Measurements from ENCODE around the gene BABAM2. TPM values are rescaled to one million over a fixed set of nuclear protein-coding genes. Genes with fewer than 3 reads are reported as not detected.

BABAM2 gene
- total RNA-seq, 1 experiment from 2014 or later: 16.3 TPM

DNA sequence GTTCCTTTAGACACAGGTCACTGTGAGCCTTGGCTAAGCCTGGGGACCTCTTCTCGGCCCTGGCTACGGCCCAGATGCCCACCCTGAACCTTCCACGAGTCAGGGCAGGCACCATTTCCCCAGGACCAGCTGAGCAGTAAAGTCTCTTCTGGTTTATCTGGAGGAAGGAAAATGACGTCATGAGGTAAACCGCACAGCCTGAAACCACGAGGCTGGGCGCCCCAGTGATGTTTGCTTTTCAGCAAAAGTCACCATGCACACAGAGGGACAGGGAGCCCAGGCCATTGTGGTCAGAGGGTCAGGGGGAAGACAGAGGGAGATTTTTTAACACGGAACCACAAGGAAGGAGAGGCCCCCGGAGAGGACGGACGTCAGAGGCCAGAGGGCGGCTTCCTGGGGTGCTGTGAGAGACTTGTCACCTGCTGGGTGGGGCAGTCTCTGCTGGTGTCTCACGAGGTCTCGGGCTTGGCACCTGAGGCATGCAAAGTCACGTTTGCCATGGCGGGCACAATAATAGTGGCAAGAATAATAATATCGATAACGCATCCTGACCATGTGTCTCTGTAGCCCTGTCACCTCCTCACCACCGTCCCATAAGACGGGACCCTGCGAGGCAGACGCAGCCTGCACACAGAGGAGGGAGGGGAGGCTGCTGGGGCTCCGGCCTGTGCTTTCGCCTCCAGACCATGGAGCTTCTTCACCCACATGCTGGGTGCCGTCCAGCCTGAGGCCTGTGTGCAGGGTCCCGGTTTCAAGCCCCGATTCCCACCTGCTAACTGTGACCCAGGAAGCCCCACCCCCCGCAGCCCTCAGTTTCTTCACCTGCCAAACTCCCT, 468.9 kb downstream of the BABAM2 start:
- H3F3A ChIP-seq (ENCODE audit: low read length, unreplicated experiment): no peaks in the 10 kb centered on the region
- ChIA-PET CTCF (no interaction called here), POLR2A (ENCODE audit: unreplicated experiment) (interaction anchor here (0.6 kb wide), 1 partner anchor 163 kb away, joined by 3 read pairs; no protein-coding TSS in a partner anchor)
- peak overlapping the region; percentile 75 for H3K27ac ChIP-seq (ENCODE audit: low read length)
- no peaks in the 10 kb centered on the region for H3K9me2 ChIP-seq (replicated peaks; ENCODE audit: low read length)
- TF ChIP-seq EZH2phosphoT487 (IDR thresholded peaks at IDR 0.05; ENCODE audit: borderline replicate concordance, low read length) (peak; percentile 85), EZH2 (IDR thresholded peaks at IDR 0.05; ENCODE audit: low read length, unreplicated experiment) (no peak), CTCF (conservative IDR thresholded peaks at IDR 0.05; ENCODE audit: low read depth, low read length) (no peak)
- peak overlapping the region; percentile 68 for H3K9ac ChIP-seq (ENCODE audit: low read length)
- peak overlapping the region; percentile 24 for H3K4me2 ChIP-seq (ENCODE audit: low read length)
- ATAC-seq: peak; percentile 64
- no peaks in the 10 kb centered on the region for H3K36me3 ChIP-seq (ENCODE audit: low read depth, low read length)
- DNase-seq: peak; percentile 78
- H2AFZ ChIP-seq (ENCODE audit: low read length): 0 out of 2 replicates have a peak overlapping the region, but pooled peaks have one; percentile 11
- BruUV-seq (replicated peaks): no TSS peak
- no peaks in the 10 kb centered on the region for H3K27me3 ChIP-seq (ENCODE audit: low read length)
- no peaks in the 10 kb centered on the region for H3K79me2 ChIP-seq (ENCODE audit: low read length)
- intact Hi-C loops (cut with micrococcal nuclease): no loop called here
- H3K4me1 ChIP-seq (ENCODE audit: insufficient read depth, low read length): peaks cover 37% of the 10 kb centered on the region
- no peaks in the 10 kb centered on the region for H4K20me1 ChIP-seq (ENCODE audit: low read length)
- no peaks in the 10 kb centered on the region for H3K9me3 ChIP-seq (ENCODE audit: low read length)
- H3K4me3 ChIP-seq (ENCODE audit: low read length): no peak overlapping the region

DNA sequence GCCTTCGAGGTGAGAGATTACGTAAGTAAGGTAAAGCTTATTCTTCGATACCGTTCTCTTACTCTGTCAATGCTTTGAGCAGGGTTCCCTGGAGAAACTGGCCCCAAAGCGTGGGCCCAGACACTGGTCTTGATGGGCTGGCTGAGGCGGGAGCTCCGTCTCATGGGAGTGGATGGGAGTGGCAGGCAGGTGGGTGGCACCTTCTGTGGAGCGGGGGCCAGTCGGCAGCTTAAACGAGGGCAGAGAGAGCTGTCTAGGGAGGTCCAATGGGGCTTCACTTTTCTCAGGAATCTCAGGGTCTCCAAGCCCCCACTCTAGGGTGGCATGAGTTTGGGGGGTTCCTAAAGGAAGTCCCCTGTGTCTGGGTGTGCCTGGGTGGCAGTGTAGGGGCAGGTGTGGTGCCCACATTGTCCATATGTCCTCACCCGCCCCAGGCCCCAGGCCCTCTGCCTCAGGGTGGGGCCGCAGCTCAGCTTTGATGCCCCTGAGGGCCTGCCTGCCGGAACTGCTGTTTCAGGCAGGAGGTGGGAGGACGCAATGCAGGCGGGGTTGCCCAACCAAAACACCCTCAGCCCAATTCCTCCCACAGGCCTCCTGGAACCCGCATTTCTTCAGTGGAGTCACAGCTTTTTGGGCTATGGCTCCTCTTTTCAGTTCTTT, 469.7 kb downstream of the BABAM2 start:
- Histone ChIP-seq H3K4me2 (ENCODE audit: low read length) (peak overlapping the region; percentile 24; the same call in 1 of the 2 replicates), H3F3A (ENCODE audit: low read length, unreplicated experiment) (no peaks in the 10 kb centered on the region), H2AFZ (ENCODE audit: low read length) (0 out of 2 replicates have a peak overlapping the region, but pooled peaks have one; percentile 11), H3K36me3 (ENCODE audit: low read depth, low read length) (no peaks in the 10 kb centered on the region), H3K4me1 (ENCODE audit: insufficient read depth, low read length) (peaks cover 37% of the 10 kb centered on the region), H3K79me2 (ENCODE audit: low read length) (no peaks in the 10 kb centered on the region), H4K20me1 (ENCODE audit: low read length) (no peaks in the 10 kb centered on the region), H3K9ac (ENCODE audit: low read length) (peak overlapping the region; percentile 68), H3K9me3 (ENCODE audit: low read length) (no peaks in the 10 kb centered on the region), H3K9me2 (replicated peaks; ENCODE audit: low read length) (no peaks in the 10 kb centered on the region), H3K27ac (ENCODE audit: low read length) (peak overlapping the region; percentile 75), H3K27me3 (ENCODE audit: low read length) (no peaks in the 10 kb centered on the region), H3K4me3 (ENCODE audit: low read length) (no peak overlapping the region)
- ATAC-seq: no peak
- DNase-seq: no peak
- TF ChIP-seq EZH2phosphoT487 (IDR thresholded peaks at IDR 0.05; ENCODE audit: borderline replicate concordance, low read length): no peak
- ChIA-PET CTCF (no interaction called here), POLR2A (ENCODE audit: unreplicated experiment) (no interaction called here)
- intact Hi-C loops (cut with micrococcal nuclease): no loop called here
- no TSS peak for BruUV-seq (replicated peaks)

GRCh38 chr2:28360718-28361293, 470.3 kb downstream of the BABAM2 start:
- Histone ChIP-seq H3K27ac (ENCODE audit: low read length) (peak overlapping the region; percentile 75), H3K36me3 (ENCODE audit: low read depth, low read length) (no peaks in the 10 kb centered on the region), H3K4me3 (ENCODE audit: low read length) (no peak overlapping the region), H3K9me2 (replicated peaks; ENCODE audit: low read length) (no peaks in the 10 kb centered on the region), H3K9ac (ENCODE audit: low read length) (peak overlapping the region; percentile 68), H3F3A (ENCODE audit: low read length, unreplicated experiment) (no peaks in the 10 kb centered on the region), H3K79me2 (ENCODE audit: low read length) (no peaks in the 10 kb centered on the region), H3K4me2 (ENCODE audit: low read length) (no peak overlapping the region), H2AFZ (ENCODE audit: low read length) (no peak overlapping the region), H4K20me1 (ENCODE audit: low read length) (no peaks in the 10 kb centered on the region), H3K4me1 (ENCODE audit: insufficient read depth, low read length) (peaks cover 36% of the 10 kb centered on the region), H3K9me3 (ENCODE audit: low read length) (no peaks in the 10 kb centered on the region), H3K27me3 (ENCODE audit: low read length) (no peaks in the 10 kb centered on the region)
- intact Hi-C loops (cut with micrococcal nuclease): no loop called here
- DNase-seq (peak; percentile 59), ATAC-seq (peak; percentile 7)
- BruUV-seq (replicated peaks): no TSS peak
- CTCF ChIA-PET: no interaction called here
- POLR2A ChIA-PET (ENCODE audit: unreplicated experiment): no interaction called here
- TF ChIP-seq CTCF (conservative IDR thresholded peaks at IDR 0.05; ENCODE audit: low read depth, low read length) (no peak), EZH2 (IDR thresholded peaks at IDR 0.05; ENCODE audit: low read length, unreplicated experiment) (no peak), EZH2phosphoT487 (IDR thresholded peaks at IDR 0.05; ENCODE audit: borderline replicate concordance, low read length) (no peak)

All from PC-3 (cell line).